ENCODE measurements around the gene LPP.
A peak's percentile ranks its signal among the peaks of the same experiment; 100 is the strongest.
"Not testable (repeated sequence)": the region's sequence is repeated elsewhere in the genome, so short reads cannot be mapped to it uniquely, and the experiment has no call there.

LPP gene

DNA sequence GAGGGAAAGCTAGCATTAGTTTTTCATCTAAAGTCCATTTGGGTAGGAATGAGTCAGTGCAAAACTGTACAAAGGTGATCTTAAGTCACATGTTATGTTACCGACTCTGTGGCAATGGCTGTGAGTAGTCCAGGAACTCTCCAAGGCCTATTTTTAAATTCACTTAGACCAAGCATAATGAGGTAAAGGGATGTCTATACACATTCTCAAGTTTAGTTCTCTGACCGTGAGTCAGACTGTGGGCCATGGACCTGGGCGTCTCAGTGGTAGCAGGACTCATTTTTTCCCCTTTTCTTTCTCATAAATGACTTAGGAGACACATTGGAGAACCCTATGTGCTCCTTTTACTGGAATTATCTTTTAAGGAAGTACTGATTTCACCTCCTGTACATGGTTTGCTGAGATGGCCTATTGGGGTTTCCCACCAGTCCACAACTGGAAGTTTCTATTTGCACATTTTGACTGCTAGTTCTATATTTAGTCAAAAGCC is 529.1 kb downstream of the LPP start:
- peak; percentile 88 for DNase-seq (ENCODE audit: low read depth)

DNA sequence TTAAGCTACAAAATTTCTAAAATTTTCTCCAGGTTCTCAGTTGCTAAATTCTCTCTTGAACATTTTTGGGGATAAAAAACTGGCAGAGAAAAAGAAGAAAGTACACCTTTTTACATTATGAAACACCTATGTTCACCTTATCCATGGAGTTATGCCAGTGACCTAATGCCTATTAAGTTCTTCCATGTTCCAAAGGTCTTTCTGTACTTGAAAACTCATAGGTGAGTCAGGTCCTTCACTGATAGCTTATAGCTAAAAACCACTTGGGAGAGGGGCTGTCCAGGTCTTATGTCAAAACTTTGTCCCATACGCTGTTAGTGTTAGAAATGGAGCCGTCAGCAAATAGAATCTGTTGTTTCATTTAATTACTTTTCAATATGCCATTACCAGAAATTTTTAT is 530.3 kb downstream of the LPP start:
- DNase-seq (ENCODE audit: low read depth), result no peak

DNA sequence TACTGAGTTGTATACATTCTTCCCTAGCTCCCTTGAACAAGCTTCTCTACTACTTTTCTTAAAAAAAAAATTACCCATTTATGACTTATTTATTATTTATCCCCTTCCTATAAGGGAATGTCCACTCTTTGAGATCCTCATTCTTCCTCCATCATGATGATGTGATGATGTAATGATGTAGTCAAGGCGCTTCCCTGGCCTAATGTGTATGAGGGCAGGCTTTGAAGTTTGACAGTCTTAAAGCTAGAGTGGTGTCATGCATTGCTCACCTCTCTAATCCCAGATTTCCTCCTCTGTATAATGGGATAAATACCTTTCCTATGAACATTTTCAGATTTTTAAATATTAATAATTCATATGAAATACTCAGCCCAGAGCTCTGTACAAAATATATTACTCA is 531.8 kb downstream of the LPP start:
- no peak for DNase-seq (ENCODE audit: low read depth)

DNA sequence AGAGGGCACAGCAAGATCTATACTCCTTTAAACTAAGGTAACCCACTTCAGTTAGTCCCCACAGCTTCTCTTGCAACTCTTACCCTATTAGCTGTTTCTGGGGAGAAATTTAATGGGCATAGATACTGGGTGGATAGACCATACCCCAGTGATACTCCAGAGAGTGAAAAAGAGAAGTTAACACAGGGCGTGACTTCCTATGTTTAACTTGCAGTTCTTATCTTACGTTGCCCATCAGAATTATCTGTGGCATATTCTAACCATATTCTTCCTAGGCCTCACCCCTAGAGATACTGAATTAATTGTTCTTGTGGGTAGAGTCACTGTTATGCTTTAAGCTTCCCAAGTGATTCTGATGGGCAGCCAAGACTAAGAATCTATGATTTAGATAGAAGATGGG is 532.4 kb downstream of the LPP start:
- no peak for DNase-seq (ENCODE audit: low read depth)

DNA sequence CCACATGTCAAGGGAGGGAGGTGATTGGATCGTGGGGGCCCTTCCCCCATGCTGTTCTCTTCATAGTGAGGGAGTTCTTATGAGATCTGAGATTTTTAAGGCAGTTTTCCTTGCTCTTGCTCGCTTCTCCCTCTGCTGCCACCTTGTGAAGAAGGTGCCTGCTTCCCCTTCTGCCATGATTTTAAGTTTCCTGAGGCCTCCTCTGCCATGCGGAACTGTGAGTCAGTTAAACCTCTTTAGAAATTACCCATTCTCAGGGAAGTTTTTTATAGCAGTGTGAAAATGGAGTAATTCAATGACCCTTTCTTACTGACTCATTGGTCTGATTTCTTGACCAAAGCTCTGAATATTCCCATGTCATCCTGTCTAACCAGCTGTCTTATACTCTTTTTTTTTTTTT is 533.4 kb downstream of the LPP start:
- peak; percentile 77 for DNase-seq (ENCODE audit: low read depth)

DNA sequence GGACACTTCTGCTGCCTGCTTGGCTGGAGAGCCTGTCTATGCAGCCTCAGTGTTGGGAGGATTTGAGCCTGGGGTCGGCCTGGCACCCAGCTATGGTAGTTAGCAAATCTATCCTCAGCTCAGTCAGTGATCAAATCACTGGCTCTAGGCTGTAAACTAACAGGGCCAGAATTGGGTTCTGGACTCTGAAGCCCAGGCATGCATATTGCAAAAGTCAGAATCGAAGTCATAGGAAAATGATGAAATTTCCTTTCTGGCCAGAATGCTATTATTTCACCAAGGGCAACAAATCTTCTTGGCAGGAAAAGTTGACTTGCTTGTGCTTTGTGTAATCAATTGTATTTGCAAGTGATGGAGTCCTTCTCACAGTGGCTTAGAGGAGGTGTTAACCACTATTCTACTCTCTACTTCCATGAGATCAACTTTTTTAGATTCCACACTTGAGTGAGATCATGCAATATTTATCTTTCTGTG is 535.2 kb downstream of the LPP start:
- DNase-seq (ENCODE audit: low read depth), result peak; percentile 83

DNA sequence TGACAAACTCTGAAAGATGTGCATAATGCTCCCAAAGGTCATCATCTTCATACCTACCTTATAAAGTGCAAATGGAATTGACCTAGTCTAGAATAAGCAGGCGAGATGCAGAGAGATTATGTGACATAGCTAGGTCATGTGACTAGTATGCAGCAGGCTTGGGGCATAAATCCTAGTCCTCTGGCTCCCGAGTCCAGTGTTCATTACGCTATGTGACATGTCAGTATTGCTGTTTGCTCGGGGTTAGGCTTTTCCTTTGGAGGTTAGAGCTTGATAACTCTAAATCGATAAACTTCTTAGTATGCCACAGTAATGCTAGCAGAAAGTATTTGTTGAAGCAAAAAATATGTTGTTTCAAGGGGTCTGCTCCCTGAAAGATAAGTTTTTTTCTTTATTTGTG is 536.1 kb downstream of the LPP start:
- no peak for DNase-seq (ENCODE audit: low read depth)

DNA sequence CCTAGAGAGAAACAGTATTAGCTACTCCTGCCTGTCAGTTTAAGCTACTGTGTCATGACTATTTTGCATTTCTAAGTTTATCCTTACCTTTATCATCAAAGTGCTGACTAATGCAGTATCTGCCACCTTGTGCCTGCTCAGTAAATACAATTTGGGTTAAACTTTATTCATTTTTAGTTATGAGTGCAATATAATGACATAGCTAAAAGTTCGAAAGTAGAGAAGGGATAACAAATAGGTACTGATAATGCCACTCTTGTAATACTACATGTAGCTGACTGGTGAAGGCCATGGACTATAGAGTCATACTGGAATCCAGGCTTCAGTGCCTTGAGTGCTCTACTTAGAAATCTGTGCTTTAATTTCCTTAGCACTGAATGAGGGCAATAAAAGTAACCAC is 537.0 kb downstream of the LPP start:
- DNase-seq (ENCODE audit: low read depth), result no peak

DNA sequence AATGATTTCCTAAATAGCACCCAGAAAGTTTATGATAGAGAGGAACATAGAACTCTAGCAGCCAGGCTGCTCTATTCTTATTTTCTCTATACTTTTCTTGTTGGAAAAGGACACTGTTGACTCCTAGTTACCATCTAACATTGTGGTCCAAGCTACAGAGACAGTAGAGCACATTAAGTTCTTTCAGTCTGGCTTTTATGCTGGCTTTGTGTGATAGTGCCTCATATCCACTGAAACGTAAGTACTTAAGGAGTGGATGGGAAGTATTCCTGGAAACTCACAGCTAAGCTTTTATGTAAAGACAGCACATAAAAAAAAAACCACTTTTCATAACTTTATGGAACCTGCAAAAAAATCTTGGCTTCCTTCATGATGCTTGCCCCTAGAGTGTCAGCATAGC is 537.7 kb downstream of the LPP start:
- no peak for DNase-seq (ENCODE audit: low read depth)

DNA sequence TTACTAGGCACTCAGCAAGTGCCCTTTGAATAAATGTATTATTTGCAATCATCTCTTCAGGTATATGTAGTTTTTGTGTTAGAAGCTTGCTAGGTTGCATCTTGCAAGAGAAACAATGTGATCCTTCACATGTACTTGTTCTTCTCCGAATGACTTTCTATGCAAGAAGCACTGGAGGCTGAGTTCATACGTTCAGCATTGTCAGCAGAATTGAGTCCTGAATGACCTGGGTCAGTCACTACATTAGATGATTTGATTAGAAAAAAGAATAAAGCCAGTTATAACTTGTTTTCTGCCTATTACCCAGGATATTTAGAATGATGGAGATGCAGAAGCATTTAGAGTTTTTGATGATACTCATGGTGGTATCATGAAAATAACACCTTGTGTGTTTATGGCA is 538.7 kb downstream of the LPP start:
- no peak for DNase-seq (ENCODE audit: low read depth)

DNA sequence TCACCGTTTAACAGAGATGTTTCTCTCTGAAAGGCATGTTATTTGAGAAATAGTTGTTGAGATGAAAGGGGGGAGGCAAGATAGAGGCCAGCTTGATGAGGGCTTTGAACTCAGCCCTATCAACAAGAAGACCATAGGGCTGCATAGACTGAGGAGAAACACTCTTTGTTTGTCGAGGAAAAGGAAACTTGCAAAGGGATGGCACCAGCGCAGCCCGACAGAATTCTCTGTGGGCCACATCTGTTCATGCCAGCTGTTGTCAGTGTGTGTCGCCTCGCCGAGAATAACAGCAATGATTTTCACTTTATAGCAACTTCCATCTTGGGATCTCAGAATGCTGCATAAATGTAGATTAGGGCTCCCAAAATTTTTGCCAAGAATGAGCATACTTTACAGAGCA is 539.5 kb downstream of the LPP start:
- DNase-seq (ENCODE audit: low read depth), result no peak

DNA sequence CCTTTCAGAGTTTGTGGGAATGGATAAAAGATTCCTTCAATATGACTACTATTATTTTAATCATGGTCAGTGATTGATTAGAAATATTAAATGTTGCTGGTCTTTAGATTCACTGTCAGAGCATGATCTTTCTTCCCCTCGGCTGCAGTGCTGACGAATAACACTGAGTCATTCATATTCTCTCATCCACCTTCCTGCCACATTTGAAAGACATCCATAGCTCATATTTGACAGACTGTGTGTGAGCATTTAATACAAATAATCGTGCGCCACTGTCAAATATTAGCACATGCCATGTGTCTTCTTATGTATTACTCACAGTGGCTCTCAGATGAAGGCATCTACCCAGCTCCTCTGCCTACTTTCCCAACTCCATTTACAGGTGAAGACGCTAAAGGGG is 541.3 kb downstream of the LPP start:
- DNase-seq (ENCODE audit: low read depth), result no peak

DNA sequence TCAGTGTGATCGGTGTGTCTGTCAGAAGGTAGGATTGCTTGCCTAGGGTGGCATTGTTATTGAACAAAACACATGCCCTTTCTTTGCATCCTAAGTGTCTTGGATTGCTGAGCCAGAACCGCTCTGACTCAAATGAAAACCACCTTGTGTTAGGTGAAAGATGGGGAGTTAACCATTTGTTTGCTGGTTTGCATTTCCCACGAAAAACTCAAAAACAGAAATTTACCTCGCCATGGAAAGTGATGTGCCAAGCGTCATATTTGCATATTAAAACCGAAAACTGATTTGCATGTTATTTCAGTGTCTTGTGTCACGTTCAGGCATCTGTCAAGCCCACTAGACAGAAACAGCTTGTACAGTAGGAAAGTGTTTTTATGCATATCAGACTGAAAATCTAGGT is 543.2 kb downstream of the LPP start:
- DNase-seq (ENCODE audit: low read depth), result no peak

DNA sequence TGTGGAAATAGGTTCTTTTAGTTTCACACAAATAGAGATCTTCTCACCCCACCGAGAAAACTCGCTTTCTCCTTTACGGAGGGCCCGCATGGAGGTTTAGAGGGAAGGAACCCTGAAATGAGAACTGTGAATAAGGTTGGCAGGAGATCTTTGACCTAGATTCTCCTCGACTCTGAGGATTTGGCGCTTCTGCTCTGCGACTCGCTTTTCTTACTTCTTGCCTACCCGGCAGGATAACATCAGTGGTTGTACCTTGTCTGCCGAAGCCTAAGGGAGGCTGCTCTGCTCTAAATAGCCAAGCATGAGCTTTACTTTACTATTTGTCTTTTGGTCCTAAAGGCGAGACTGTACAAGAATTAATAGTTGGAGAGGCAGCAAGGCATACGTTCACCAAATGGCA is 544.5 kb downstream of the LPP start:
- DNase-seq (ENCODE audit: low read depth), result no peak

DNA sequence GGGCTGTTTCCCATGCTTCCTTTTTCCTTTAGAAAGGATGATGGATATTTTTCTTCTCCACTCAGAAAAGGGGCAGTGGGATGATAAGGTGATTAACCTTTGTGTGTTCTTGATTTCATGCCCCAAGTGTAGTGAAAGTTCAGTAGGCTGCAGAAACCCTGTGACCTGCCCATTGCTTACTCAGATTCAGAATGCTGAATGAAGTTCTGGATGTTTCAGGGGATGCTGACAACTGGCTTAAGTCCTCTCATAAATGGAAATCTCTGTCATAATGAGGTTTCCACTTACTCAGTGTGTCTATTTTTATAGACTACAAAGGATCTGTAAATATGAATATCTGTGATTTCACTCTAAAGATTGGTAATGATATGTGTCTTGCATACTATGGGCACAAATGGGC is 546.5 kb downstream of the LPP start:
- DNase-seq (ENCODE audit: low read depth), result no peak

DNA sequence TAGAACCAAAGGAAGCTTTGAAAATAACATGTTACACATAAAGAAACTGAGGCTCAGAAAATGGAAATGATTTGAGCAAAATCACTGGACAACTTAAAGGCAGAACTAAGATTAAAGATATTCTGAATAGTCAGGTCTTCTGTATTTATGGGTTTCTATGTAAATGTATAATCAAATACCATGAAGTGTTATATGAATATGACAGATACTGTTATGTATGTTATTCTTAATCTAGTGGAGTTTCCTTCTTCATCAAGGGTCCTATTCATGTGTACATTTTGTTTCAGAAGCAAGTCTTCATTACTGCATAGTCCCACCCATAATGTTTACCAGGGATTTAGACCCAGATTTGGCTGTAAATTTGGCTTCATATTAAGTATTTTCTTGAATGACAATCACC is 547.0 kb downstream of the LPP start:
- DNase-seq (ENCODE audit: low read depth), result no peak

DNA sequence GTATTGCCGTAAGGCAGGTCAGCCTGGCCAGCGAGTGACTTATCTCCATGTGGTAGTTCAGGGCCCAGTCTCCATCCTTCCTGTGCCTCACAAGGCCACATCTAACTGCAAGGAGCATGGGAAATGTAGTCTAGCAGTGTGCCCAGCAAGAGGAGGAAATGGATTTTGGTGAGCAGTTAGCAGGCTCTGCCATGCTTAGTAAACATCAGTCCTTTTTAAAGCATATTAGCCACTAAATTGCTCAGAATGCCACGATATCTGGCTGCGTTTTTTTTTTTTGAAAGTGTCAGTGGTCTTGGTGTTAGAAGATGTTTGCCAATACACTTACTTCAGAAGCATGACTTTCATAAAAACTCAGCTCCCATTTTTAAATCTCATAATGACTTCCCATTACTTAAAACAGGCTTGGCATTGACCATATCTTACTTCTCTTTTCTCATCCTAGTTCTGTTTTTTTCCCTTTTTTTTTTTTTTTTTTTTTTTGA is 547.6 kb downstream of the LPP start:
- DNase-seq (ENCODE audit: low read depth), result no peak

DNA sequence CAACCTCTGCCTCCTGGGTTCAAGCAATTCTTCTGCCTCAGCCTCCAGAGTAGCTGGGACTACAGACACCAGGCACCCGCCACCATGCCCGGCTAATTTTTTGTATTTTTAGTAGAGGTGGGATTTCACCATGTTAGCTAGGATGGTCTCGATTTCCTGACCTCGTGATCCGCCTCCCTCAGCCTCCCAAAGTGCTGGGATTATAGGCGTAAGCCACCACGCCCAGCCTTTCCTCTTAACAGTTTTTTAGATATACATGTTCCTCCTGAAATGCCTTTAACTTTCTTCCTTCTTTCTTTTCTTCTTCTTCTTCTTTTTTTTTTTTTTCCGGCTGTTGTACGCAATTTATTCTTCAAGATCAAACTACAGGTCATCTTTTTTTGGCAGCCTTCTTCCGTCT is 548.1 kb downstream of the LPP start:
- DNase-seq (ENCODE audit: low read depth), result not testable (repeated sequence)

DNA sequence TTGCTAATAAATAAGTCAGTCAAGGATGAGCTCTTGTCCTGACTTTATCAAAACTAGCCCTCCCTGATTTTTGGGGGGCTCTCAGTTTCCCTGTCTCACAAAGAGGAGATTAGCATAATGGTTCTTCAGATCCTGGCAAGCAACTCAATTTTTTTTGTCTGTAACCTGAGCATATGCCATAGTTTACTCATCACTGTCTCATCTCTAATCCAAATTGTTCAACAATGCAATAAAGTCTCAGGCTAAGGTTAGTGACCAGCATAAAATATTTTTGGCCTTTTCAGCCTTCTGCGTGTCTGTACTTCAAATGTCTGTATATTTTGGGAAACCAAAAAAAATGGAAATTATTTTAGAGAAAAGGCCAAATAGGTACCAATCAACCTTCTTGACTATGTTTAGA is 552.2 kb downstream of the LPP start:
- DNase-seq (ENCODE audit: low read depth), result no peak

DNA sequence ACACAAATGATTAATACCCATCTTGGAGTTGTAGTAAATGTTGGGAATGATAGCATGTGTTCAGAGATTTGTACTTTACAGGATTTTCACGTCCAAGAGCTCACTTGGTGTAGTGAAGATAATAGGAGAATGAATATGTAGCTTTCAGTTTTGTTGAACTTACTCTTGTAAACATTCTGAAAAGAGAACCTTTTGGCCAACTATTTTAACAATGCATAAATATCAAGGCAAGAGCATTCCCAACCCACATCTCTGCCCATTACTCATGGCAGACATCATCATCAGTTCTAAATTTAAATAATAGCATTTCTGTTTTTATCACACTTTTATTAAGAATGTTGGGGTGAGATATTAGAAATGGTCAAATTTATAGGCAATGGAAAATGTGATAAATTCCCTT is 552.6 kb downstream of the LPP start:
- DNase-seq (ENCODE audit: low read depth), result no peak

DNA sequence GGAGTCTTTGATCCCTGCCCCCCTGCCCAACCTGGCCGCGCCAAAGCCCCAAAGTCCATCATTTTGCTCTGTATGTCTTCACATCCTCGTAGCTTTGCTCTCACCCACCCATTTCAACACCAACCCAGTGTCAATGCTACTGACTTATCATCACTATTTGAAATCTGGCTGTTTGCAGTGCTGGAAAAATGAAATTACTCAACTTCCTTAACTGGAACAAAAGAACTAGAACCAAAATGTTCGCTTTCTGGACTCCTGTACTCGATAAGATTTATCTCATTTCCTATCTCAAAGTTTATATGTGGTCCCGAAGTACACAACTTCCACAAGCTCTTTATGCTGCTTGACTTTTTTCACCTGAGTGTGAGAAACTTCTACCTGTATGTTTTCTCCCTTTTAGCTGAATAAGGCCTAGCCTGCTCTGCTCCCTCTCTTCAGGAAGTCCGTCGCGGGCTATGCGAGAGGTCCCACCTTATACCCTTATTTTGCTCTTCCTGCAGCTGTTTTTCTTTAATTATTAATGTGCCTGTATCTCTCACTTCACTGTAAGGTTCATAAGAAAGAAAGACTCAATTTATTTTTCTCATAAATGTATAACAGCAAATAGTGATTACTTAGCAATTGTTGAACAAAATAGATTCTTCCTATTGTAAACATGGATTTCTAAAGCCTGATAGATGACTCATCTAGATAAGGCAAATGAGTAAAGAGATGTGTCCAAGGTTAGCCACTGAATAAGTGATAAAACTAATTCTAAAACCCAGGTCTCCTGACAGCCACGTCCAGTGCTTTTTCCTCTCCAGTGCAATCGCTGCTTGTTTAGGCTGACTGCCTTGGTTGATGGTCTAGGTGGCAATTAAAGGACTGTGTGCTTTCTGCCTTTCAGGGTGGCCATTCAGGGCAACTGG is 553.7 kb downstream of the LPP start:
- DNase-seq (ENCODE audit: low read depth), result no peak

DNA sequence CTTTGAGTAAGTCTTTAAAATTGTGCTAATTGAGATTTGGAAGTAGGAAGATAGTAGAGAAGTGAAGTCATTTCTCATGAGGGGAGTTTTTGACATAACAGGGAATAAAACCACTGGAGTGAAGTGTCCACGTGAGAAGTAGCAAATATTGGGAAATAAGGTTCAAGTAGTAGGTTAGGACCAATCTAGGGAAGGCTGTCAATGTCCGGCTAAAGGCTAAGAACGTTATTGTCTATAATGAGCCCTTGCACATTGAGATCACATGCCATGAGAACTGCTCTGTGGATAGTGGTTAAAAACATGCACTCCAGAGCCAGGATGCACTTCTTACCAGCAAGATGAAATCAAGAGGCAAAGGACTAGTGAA is 557.9 kb downstream of the LPP start:
- DNase-seq (ENCODE audit: low read depth), result no peak

DNA sequence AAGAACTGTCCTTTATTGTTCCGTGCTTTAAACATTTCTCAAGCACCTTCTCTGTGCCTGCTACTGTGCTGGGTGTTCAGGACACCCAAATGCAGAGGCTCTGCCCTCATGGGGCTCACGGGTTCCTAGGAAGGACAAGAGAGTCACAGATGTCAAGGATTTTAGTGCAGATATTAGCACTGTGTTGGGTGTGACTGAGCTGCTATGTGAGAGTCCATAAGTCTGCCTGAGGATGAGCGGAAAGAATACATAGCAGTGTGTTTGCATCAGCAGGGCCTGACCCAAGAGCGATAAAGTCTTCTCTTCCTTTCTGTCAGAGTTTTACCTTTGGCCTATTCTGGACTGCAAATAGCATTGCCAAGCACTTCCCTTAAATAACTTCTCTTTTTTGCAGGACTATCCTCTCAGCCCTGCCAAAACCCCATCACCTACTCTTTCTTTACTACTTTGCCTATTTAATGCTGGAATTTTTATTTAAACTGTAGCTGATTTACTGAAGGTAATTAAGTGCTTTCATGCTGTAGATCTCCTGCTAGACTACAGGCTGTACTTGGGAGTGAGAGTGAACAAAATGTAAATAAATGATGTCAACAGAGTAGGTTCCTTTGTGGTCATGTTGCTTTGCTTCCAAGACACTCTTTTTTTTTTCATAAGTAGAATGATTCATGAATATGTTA is 558.4 kb downstream of the LPP start:
- peak; percentile 51 for DNase-seq (ENCODE audit: low read depth)
